Measurements from ENCODE around the gene ERC1.

DNA sequence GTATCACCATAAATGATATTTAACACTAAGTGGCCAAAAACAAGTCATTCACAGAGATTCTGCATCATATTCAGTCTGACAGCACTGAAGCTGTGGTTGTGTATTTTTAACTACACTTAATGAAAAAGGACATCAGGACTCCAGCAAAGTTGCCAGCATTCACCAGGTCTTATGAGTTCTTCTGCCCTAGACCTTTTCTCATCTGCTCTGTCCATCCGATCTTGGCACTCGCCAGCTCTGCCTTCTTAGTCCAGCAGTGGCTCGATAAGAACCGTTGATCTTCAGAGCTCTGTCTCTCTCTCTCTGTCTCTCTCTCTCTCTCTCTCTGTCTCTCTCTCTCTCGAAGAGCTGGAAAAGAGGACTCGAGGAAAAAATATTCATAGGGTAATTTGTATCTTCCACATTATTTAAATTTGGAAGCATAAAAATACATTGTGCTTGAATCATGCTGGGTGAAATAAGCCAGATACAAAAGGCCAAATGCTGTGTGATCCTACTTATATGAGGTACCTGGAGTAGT is 371.2 kb downstream of the ERC1 start:
- TF ChIP-seq, protein P1, sequence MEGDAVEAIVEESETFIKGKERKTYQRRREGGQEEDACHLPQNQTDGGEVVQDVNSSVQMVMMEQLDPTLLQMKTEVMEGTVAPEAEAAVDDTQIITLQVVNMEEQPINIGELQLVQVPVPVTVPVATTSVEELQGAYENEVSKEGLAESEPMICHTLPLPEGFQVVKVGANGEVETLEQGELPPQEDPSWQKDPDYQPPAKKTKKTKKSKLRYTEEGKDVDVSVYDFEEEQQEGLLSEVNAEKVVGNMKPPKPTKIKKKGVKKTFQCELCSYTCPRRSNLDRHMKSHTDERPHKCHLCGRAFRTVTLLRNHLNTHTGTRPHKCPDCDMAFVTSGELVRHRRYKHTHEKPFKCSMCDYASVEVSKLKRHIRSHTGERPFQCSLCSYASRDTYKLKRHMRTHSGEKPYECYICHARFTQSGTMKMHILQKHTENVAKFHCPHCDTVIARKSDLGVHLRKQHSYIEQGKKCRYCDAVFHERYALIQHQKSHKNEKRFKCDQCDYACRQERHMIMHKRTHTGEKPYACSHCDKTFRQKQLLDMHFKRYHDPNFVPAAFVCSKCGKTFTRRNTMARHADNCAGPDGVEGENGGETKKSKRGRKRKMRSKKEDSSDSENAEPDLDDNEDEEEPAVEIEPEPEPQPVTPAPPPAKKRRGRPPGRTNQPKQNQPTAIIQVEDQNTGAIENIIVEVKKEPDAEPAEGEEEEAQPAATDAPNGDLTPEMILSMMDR (IDR thresholded peaks at IDR 0.05), result no peak
- TF ChIP-seq POLR2AphosphoS5 (IDR thresholded peaks at IDR 0.05), result no peak
